RWPE2 (cell line): ENCODE measurements around the gene RNASEH2B.

Source experiments
- ATAC-seq: fragments of 200-7000 bp; cut with Tn5 transposase; 3 replicates; pipeline ENCODE4 v1.9.1; 2021; ENCODE audit warnings: low read depth
- DNase-seq: peaks from one replicate; pipeline ENCODE4 v3.0.0-alpha.2; 2020; ENCODE audit warnings: low spot score
- H3K27ac ChIP-seq: fragments of 450-650 bp; 2 replicates; pipeline ENCODE4 v1.5.1; 2017; ENCODE audit warnings: mild to moderate bottlenecking; ENCODE audit not compliant: poor library complexity, severe bottlenecking
- H3K27me3 ChIP-seq: fragments of 250-450 bp; sonication (Bioruptor Pico); 2 replicates; pipeline ENCODE4 v1.5.1; 2021; ENCODE audit warnings: mild to moderate bottlenecking, moderate library complexity; ENCODE audit not compliant: insufficient read depth, poor library complexity, severe bottlenecking
- H3K36me3 ChIP-seq: fragments of 250-450 bp; sonication (Bioruptor Pico); 2 replicates; pipeline ENCODE4 v1.5.1; 2020; ENCODE audit warnings: low read depth, mild to moderate bottlenecking, moderate library complexity
- H3K4me1 ChIP-seq: fragments of 250-450 bp; sonication (Bioruptor Pico); 2 replicates; pipeline ENCODE4 v1.5.1; 2021; ENCODE audit warnings: mild to moderate bottlenecking, moderate library complexity; ENCODE audit not compliant: insufficient read depth, poor library complexity, severe bottlenecking
- H3K4me3 ChIP-seq: fragments of 250-450 bp; sonication (Bioruptor Pico); 2 replicates; pipeline ENCODE4 v1.5.1; 2021; ENCODE audit warnings: mild to moderate bottlenecking, moderate library complexity; ENCODE audit not compliant: severe bottlenecking
- H3K9me3 ChIP-seq: fragments of 250-450 bp; sonication (Bioruptor Pico); 2 replicates; pipeline ENCODE4 v1.5.1; 2021; ENCODE audit warnings: mild to moderate bottlenecking, moderate library complexity; ENCODE audit not compliant: severe bottlenecking
- CTCF ChIP-seq: fragments of 450-650 bp; IDR thresholded peaks from one replicate; pipeline ENCODE4 v1.5.1; 2017; ENCODE audit warnings: mild to moderate bottlenecking, moderate library complexity; ENCODE audit not compliant: poor library complexity, severe bottlenecking

RNASEH2B gene

GRCh38 chr13:50914176-50914700 is 4.6 kb downstream of the RNASEH2B start:
- peaks cover 10% of the 10 kb centered on the region for H3K4me1 ChIP-seq
- no peaks in the 10 kb centered on the region; the same call in 1 of the 2 replicates for H3K36me3 ChIP-seq
- H3K27ac ChIP-seq = no peak overlapping the region
- ATAC-seq (no peak), DNase-seq (no peak)
- TF ChIP-seq CTCF = no peak
- no peaks in the 10 kb centered on the region for H3K27me3 ChIP-seq
- H3K9me3 ChIP-seq = no peaks in the 10 kb centered on the region
- H3K4me3 ChIP-seq = no peak overlapping the region

GRCh38 chr13:50914848-50915247 is 5.3 kb downstream of the RNASEH2B start:
- Histone ChIP-seq H3K27me3 (no peaks in the 10 kb centered on the region), H3K9me3 (no peaks in the 10 kb centered on the region), H3K4me3 (no peak overlapping the region), H3K4me1 (peaks cover 10% of the 10 kb centered on the region), H3K36me3 (no peaks in the 10 kb centered on the region; the same call in 1 of the 2 replicates), H3K27ac (no peak overlapping the region)
- no peak for TF ChIP-seq CTCF
- ATAC-seq (no peak), DNase-seq (no peak)

GRCh38 chr13:50915565-50915964 is 6.0 kb downstream of the RNASEH2B start:
- H3K9me3 ChIP-seq = no peaks in the 10 kb centered on the region
- no peaks in the 10 kb centered on the region; the same call in 1 of the 2 replicates for H3K36me3 ChIP-seq
- H3K4me1 ChIP-seq = peaks cover 10% of the 10 kb centered on the region
- no peaks in the 10 kb centered on the region for H3K27me3 ChIP-seq
- DNase-seq = no peak
- no peak for TF ChIP-seq CTCF
- no peak for ATAC-seq
- H3K27ac ChIP-seq = no peak overlapping the region
- H3K4me3 ChIP-seq = no peak overlapping the region

GRCh38 chr13:50916701-50917184 is 7.2 kb downstream of the RNASEH2B start:
- H3K4me3 ChIP-seq = no peak overlapping the region

More at GRCh38 chr13:50916701-50917184, 7.2 kb downstream of the RNASEH2B start:
- Histone ChIP-seq H3K9me3 (no peaks in the 10 kb centered on the region), H3K36me3 (no peaks in the 10 kb centered on the region; the same call in 1 of the 2 replicates), H3K27me3 (no peaks in the 10 kb centered on the region), H3K4me1 (peaks cover 2% of the 10 kb centered on the region), H3K27ac (no peak overlapping the region)
- ATAC-seq (no peak), DNase-seq (no peak)
- no peak for TF ChIP-seq CTCF
